ENCODE results near the gene CMTR1.

GRCh38 chr6:37501632-37502491, 68.8 kb downstream of the CMTR1 start:
- TF ChIP-seq CTCF (IDR thresholded peaks at IDR 0.05) (no peak), POLR2A (IDR thresholded peaks at IDR 0.05) (no peak)

Measured in body of pancreas (tissue), 4 donors.